NB4 (cell line): Measurements from ENCODE around the gene STX2.

Experiments
- CTCF ChIP-seq: IDR thresholded peaks from one replicate; pipeline ENCODE4 v1.5.1; 2012; ENCODE audit warnings: low read depth, low read length
- MAX ChIP-seq: IDR thresholded peaks from 2 replicates; pipeline ENCODE4 v1.6.1; 2011; ENCODE audit warnings: low read depth, low read length
- POLR2A ChIP-seq: IDR thresholded peaks from 2 replicates; pipeline ENCODE4 v1.6.1; 2011; ENCODE audit warnings: mild to moderate bottlenecking; ENCODE audit not compliant: insufficient read length; ENCODE audit errors: extremely low read depth

- no peak for TF ChIP-seq CTCF
- TF ChIP-seq POLR2A: no peak
- TF ChIP-seq MAX: no peak
Observed at GRCh38 chr12:130743606-130744005, 95.4 kb downstream of the STX2 start.
